Fibroblast of lung (primary cell): ENCODE results near the gene CTBP2.

ENCODE experiments used
- CTCF ChIP-seq, 2 donors: IDR thresholded peaks in 1 of 2; conservative IDR thresholded peaks in 1 of 2; 1 replicate in 1 of 2; 2 replicates in 1 of 2; pipeline ENCODE4 v1.5.1; 2011 to 2012; ENCODE audit warnings: low read length in 2 of 2, control low read depth in 1 of 2, inconsistent platforms in 1 of 2, low read depth in 1 of 2, mild to moderate bottlenecking in 1 of 2
- EZH2 ChIP-seq: IDR thresholded peaks from 2 replicates; pipeline ENCODE4 v1.5.1; 2012; ENCODE audit warnings: low read length, control low read depth, mild to moderate bottlenecking; ENCODE audit errors: missing control alignments

GRCh38 chr10:124957404-124957947 lies 202.9 kb downstream of the CTBP2 start:
- TF ChIP-seq CTCF (conservative IDR thresholded peaks at IDR 0.05 in 1 of 2, IDR thresholded peaks at IDR 0.05 in 1 of 2; ENCODE audit: low read depth in 1 of 2, low read length in 2 of 2), result no peak
- no peak for TF ChIP-seq EZH2
